K562 (cell line): ENCODE results near the gene COASY. TPM values are rescaled to one million over a fixed set of nuclear protein-coding genes. Genes with fewer than 3 reads are reported as not detected.

Experiments used
- ATAC-seq: fragments of 200-7000 bp; cut with Tn5 transposase; 3 replicates; pipeline ENCODE4 v1.9.1; 2020; ENCODE audit warnings: moderate library complexity
- BruUV-seq: library from RNA; stranded (reverse); fragments of 400-500 nt; replicated peaks from 2 replicates; lab custom pipeline; 2021; lab: Mats Ljungman, UMichigan
- CTCF ChIA-PET: fragments of 300-600 bp; formaldehyde crosslinking; extraction: SDS; loops from one replicate; lab custom pipeline; 2021; ENCODE audit warnings: low intra/inter-chr PET ratio; lab: Yijun Ruan, JAX
- POLR2A ChIA-PET: fragments of 300-600, 350-650 bp; sonication (Branson Sonifier 250); formaldehyde crosslinking; extraction: SDS; loops from one replicate; lab custom pipeline; 2021; ENCODE audit warnings: antibody characterized with exemption, inconsistent platforms; lab: Yijun Ruan, JAX
- DNase-seq, 4 experiments: peaks; one replicate each; pipeline versions ENCODE4 v3.0.0 to v3.0.0-alpha.2; 2011 to 2018; ENCODE audit warnings: low spot score in 3 of 4, mixed read lengths in 3 of 4; ENCODE audit errors: extremely low read depth in 1 of 4
- FAIRE-seq: peaks from 2 replicates; lab custom pipeline; 2011; peaks lifted over from hg19 to GRCh38; lab: Jason Lieb, UNC
- H2AFZ ChIP-seq: 2 replicates; pipeline ENCODE4 v1.6.0; 2011; ENCODE audit warnings: low read depth, low read length, control low read depth, inconsistent platforms
- H3K27ac ChIP-seq: fragments of 200-600 bp; 3 replicates; pipeline ENCODE4 v1.8.0; 2011; ENCODE audit warnings: low read depth, mild to moderate bottlenecking, control low read depth, inconsistent platforms, low read length, moderate library complexity, mixed read lengths; ENCODE audit errors: extremely low read depth
- H3K27me3 ChIP-seq, 2 experiments: fragments of 300-600 bp in 1 of 2; 2 replicates in 1 of 2; 3 replicates in 1 of 2; pipeline versions ENCODE4 v1.6.0 to v1.8.0; 2011; ENCODE audit warnings: inconsistent platforms in 2 of 2, low read length in 2 of 2, mild to moderate bottlenecking in 1 of 2, mixed read lengths in 1 of 2, moderate library complexity in 1 of 2; ENCODE audit not compliant: control insufficient read depth in 2 of 2, insufficient read depth in 2 of 2
- H3K36me3 ChIP-seq: fragments of 300-600 bp; 3 replicates; pipeline ENCODE4 v1.8.0; 2011; ENCODE audit warnings: mild to moderate bottlenecking, low read length, inconsistent platforms; ENCODE audit not compliant: control insufficient read depth, insufficient read depth
- H3K4me1 ChIP-seq, 2 experiments: fragments of 200-600 bp in 1 of 2; replicated peaks in 1 of 2; 2 replicates in 1 of 2; 3 replicates in 1 of 2; pipeline versions ENCODE4 v1.5.1 to v1.8.0; 2011; ENCODE audit warnings: inconsistent platforms in 2 of 2, low read length in 2 of 2, mild to moderate bottlenecking in 1 of 2, mixed read lengths in 1 of 2, moderate library complexity in 1 of 2; ENCODE audit not compliant: control insufficient read depth in 2 of 2, insufficient read depth in 2 of 2
- H3K4me2 ChIP-seq: 2 replicates; pipeline ENCODE4 v1.6.1; 2011; ENCODE audit warnings: low read length, control low read depth, inconsistent platforms, mixed read lengths; ENCODE audit not compliant: insufficient read depth
- H3K4me3 ChIP-seq: fragments of 200-600 bp; sonication (generic), shearing (Covaris generic); 2 replicates; pipeline ENCODE4 v1.5.1; 2016; ENCODE audit warnings: control low read depth, inconsistent platforms
- H3K79me2 ChIP-seq: fragments of 200-600 bp; 3 replicates; pipeline ENCODE4 v1.8.0; 2011; ENCODE audit warnings: low read length, inconsistent platforms; ENCODE audit not compliant: control insufficient read depth, insufficient read depth
- H3K9ac ChIP-seq, 2 experiments: 2 replicates each; pipeline versions ENCODE4 v1.6.0 to v1.6.1; 2011; ENCODE audit warnings: low read depth in 2 of 2, low read length in 2 of 2, control low read depth in 1 of 2, inconsistent platforms in 1 of 2, mild to moderate bottlenecking in 1 of 2, mixed read lengths in 1 of 2; ENCODE audit not compliant: insufficient read depth in 1 of 2
- H3K9me1 ChIP-seq: one replicate; pipeline ENCODE4 v1.6.0; 2011; ENCODE audit warnings: inconsistent platforms, mild to moderate bottlenecking, low read length, moderate library complexity; ENCODE audit not compliant: control insufficient read depth, insufficient read depth
- H3K9me3 ChIP-seq: replicated peaks from 2 replicates; pipeline ENCODE4 v1.5.1; 2011; ENCODE audit warnings: low read depth, low read length, inconsistent platforms; ENCODE audit not compliant: control insufficient read depth, insufficient read depth
- H4K20me1 ChIP-seq: replicated peaks from 2 replicates; pipeline ENCODE4 v1.6.1; 2011; ENCODE audit warnings: low read length, inconsistent platforms, mixed read lengths; ENCODE audit not compliant: control insufficient read depth, insufficient read depth
- CCAR2 ChIP-seq: fragments of 200-400 bp; formaldehyde crosslinking; IDR thresholded peaks from 2 replicates; pipeline ENCODE4 v1.6.1; 2017; ENCODE audit warnings: mild to moderate bottlenecking, low read depth, low read length
- CHCHD3 ChIP-seq: fragments of 250-450 bp; sonication (Bioruptor Pico); IDR thresholded peaks from 2 replicates; pipeline ENCODE4 v2.1.2; 2022; ENCODE audit warnings: mild to moderate bottlenecking
- ELF2 ChIP-seq: fragments of 250-450 bp; sonication (Bioruptor Pico); IDR thresholded peaks from 2 replicates; pipeline ENCODE4 v1.5.0; 2021; ENCODE audit warnings: mild to moderate bottlenecking
- HNRNPL ChIP-seq: fragments of 200-400 bp; formaldehyde crosslinking; IDR thresholded peaks from 2 replicates; pipeline ENCODE4 v1.6.1; 2017; ENCODE audit warnings: low read depth, mild to moderate bottlenecking, low read length
- KDM1A ChIP-seq, 2 experiments: fragments of 450-650 bp; IDR thresholded peaks; 2 replicates each; pipeline ENCODE4 v1.6.1; 2016; ENCODE audit warnings: mild to moderate bottlenecking in 2 of 2
- NFATC3 ChIP-seq: fragments of 450-650 bp; IDR thresholded peaks from 2 replicates; pipeline ENCODE4 v1.6.1; 2017; ENCODE audit warnings: mild to moderate bottlenecking
- NONO ChIP-seq, 2 experiments: fragments of 200-400 bp in 1 of 2; fragments of 450-650 bp in 1 of 2; formaldehyde crosslinking in 1 of 2; IDR thresholded peaks; 2 replicates each; pipeline ENCODE4 v1.6.1; 2017; ENCODE audit warnings: low read depth in 2 of 2, mild to moderate bottlenecking in 2 of 2, moderate library complexity in 2 of 2, low read length in 1 of 2
- PHB ChIP-seq: fragments of 250-450 bp; sonication (Bioruptor Pico); IDR thresholded peaks from 2 replicates; pipeline ENCODE4 v1.5.0; 2021
- POU5F1 ChIP-seq: fragments of 150-350 bp; IDR thresholded peaks from 2 replicates; pipeline ENCODE4 v1.6.1; 2014; ENCODE audit warnings: borderline replicate concordance, low read length, low read depth, mild to moderate bottlenecking; ENCODE audit not compliant: partially characterized antibody
- RBFOX2 ChIP-seq: fragments of 200-400 bp; formaldehyde crosslinking; IDR thresholded peaks from 2 replicates; pipeline ENCODE4 v1.6.1; 2017; ENCODE audit warnings: low read depth, mild to moderate bottlenecking, low read length, moderate library complexity
- RCOR1 ChIP-seq, 2 experiments: IDR thresholded peaks; 2 replicates each; pipeline ENCODE4 v1.6.1; 2012; ENCODE audit warnings: low read depth in 2 of 2, low read length in 2 of 2, borderline replicate concordance in 1 of 2, improper control_type of control experiment in 1 of 2
- TOE1 ChIP-seq, 2 experiments: fragments of 450-650 bp in 1 of 2; sonication (generic) in 1 of 2; formaldehyde crosslinking in 1 of 2; IDR thresholded peaks; 2 replicates each; pipeline versions ENCODE4 v1.7.1 to v1.8.0; 2016 to 2022; ENCODE audit warnings: borderline replicate concordance in 2 of 2, mild to moderate bottlenecking in 2 of 2, antibody characterized with exemption in 1 of 2, inconsistent platforms in 1 of 2, low read depth in 1 of 2, missing genetic modification reagents in 1 of 2, moderate library complexity in 1 of 2
- ZBTB1 ChIP-seq: sonication (generic); formaldehyde crosslinking; IDR thresholded peaks from 2 replicates; pipeline ENCODE4 v1.8.1; 2023; ENCODE audit warnings: missing genetic modification reagents, low read depth, mild to moderate bottlenecking, borderline replicate concordance
- WGBS: fragments of 100-300 bp; shearing (Covaris generic); methylation state at CpG from one replicate; pipeline ENCODE4 v1.1.6; 2016; ENCODE audit warnings: low coverage, mixed read lengths; ENCODE audit not compliant: insufficient coverage; ENCODE audit errors: missing lambda C conversion rate; 5-methylcytosine and 5-hydroxymethylcytosine counted together
- in situ Hi-C: fragments of 300-500 bp; cut with MboI; formaldehyde crosslinking; loops from 4 replicates; pipeline ENCODE4 v1.15.0; 2018; ENCODE audit warnings: inconsistent platforms, mixed read lengths
- intact Hi-C: fragments of 100-400 bp; cut with micrococcal nuclease; formaldehyde crosslinking; loops from 2 replicates; pipeline ENCODE4 v1.14.2; 2022
- polyA plus RNA-seq, 8 experiments: library from polyadenylated mRNA; depleted of rRNA in 4 of 8; stranded (reverse) in 5 of 8; unstranded in 3 of 8; fragments of >200 nt; fragmentation: Nextera tagmentation in 2 of 8; fragmentation: Illumina TruSeq in 1 of 8; extraction: Ambion mirVana in 2 of 8; extraction: Trizol in 1 of 8; gene quantifications; 2 replicates each; pipeline versions ENCODE4 v1.2.1 to v1.2.3, GENCODE V29; 2011 to 2014; ENCODE audit warnings: inconsistent platforms in 1 of 8, missing spikeins in 1 of 8
- total RNA-seq, 7 experiments: library from RNA; depleted of rRNA in 6 of 7; stranded (reverse); fragments of >200 nt in 6 of 7; fragmentation: Illumina TruSeq in 2 of 7; extraction: Trizol in 2 of 7; gene quantifications; 2 replicates each; pipeline versions ENCODE4 v1.2.1 to v1.2.3, GENCODE V29; 2011 to 2021; ENCODE audit warnings: low replicate concordance in 1 of 7
- TF ChIP-seq, protein P1 (sequence below): fragments of 250-450 bp; sonication (Bioruptor Pico); IDR thresholded peaks from 2 replicates; pipeline ENCODE4 v1.4.0; 2020; ENCODE audit warnings: mild to moderate bottlenecking
- TF ChIP-seq, protein P2 (sequence below): fragments of 250-450 bp; sonication (Bioruptor Pico); IDR thresholded peaks from 2 replicates; pipeline ENCODE4 v1.8.0; 2022; ENCODE audit warnings: moderate library complexity, mild to moderate bottlenecking, inconsistent platforms
- TF ChIP-seq, protein P3 (sequence below): fragments of 450-650 bp; IDR thresholded peaks from 2 replicates; pipeline ENCODE4 v1.6.1; 2017; ENCODE audit warnings: mild to moderate bottlenecking, moderate library complexity

COASY gene
- total and polyA plus RNA-seq, 9 of the 15 experiments (the other 6 are each of a cell fraction or from before 2014, with no cell fraction given) = 25.4 to 175 (median 62.3) TPM

DNA sequence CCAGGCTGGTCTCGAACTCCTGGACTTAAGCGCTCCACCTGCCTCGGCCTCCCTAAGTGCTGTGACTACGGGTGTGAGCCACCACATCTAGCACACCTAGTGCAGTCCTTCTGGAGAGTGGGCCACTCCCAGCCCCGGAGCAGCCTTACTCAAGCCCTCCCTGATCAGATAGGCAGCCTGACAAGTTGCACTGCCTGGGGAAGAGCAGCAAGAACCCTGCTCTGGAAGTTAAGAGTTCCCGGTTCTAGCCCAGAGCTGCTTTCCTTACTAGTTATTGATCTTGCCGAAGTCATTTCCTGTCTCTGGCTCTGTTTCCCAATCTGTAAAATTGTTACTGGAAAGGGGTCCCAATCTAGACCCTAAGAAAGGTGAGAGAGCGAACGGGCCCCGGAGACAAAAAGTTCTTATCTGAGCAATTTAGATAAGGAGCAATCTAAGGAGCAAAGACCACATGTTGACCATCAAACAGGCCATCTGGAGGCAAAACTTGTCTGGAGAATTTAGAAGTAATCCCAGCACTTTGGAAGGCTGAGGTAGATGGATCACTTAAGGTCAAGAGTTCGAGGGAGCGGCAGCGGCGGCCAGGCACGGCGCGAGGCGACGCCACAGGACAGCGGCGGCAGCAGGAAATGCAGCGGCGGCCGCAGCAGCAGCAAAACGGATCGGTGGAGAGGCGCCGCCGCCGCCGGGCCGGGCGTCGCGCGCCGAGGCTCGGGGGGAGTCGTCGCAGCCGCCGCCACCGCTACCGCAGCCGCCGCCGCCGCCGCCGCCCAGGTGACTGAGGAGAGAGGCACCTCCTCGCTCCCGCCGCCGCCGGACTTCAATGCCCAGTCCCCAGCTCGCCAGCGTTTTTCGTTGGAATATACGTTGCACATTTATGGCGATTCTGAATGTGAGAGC is 30.2 kb upstream of the COASY start:
- Histone ChIP-seq H3K9me3 (no peaks in the 10 kb centered on the region), H3K27ac (peak overlapping the region; percentile 83; the same call in 2 of the 3 replicates), H3K4me2 (peak overlapping the region; percentile 81), H3K79me2 (peaks cover 10% of the 10 kb centered on the region), H3K9ac (peak overlapping the region; percentile 68 to 90), H3K4me3 (peak overlapping the region; percentile 48), H3K4me1 (peaks cover 39 to 74% of the 10 kb centered on the region in 2 experiments), H3K9me1 (no peaks in the 10 kb centered on the region), H2AFZ (peak overlapping the region; percentile 92), H4K20me1 (no peaks in the 10 kb centered on the region), H3K27me3 (no peaks in the 10 kb centered on the region), H3K36me3 (no peaks in the 10 kb centered on the region)
- BruUV-seq = no TSS peak
- in situ Hi-C loops = no loop called here
- intact Hi-C loops = no loop called here
- FAIRE-seq (peak; percentile 83), ATAC-seq (peak; percentile 62), DNase-seq (peak; percentile 56 to 88 (median 62))
- ChIA-PET POLR2A (interaction anchor here (0.8 to 2.2 kb wide), 3 partner anchors 12 to 46 kb away, joined by 3 to 9 read pairs (median 3); partner anchors contain the start of gene PSMC3IP), CTCF (interaction anchor here (0.8 kb wide), 1 partner anchor 15 kb away, joined by 3 read pairs; no protein-coding TSS in a partner anchor)
- 5% methylated on average over 47 of the region's 60 CpGs for WGBS
- TF ChIP-seq NFATC3 = no peak
- no peak for TF ChIP-seq ELF2 (CRISPR knock-in tag)
- 0 out of 4 replicates have a peak, but pooled peaks of 1 of the 2 experiments have one; percentile 11 for TF ChIP-seq NONO (IDR thresholded peaks at IDR 0.05; ENCODE audit: low read depth in 2 of 2, low read length in 1 of 2)
- TF ChIP-seq RBFOX2 = peak; percentile 74
- no peak for TF ChIP-seq CCAR2
- TF ChIP-seq, protein P1, sequence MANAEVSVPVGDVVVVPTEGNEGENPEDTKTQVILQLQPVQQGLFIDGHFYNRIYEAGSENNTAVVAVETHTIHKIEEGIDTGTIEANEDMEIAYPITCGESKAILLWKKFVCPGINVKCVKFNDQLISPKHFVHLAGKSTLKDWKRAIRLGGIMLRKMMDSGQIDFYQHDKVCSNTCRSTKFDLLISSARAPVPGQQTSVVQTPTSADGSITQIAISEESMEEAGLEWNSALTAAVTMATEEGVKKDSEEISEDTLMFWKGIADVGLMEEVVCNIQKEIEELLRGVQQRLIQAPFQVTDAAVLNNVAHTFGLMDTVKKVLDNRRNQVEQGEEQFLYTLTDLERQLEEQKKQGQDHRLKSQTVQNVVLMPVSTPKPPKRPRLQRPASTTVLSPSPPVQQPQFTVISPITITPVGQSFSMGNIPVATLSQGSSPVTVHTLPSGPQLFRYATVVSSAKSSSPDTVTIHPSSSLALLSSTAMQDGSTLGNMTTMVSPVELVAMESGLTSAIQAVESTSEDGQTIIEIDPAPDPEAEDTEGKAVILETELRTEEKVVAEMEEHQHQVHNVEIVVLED (CRISPR knock-in tag) = 0 out of 2 replicates have a peak, but pooled peaks have one; percentile 8
- peak; percentile 70 to 77 for TF ChIP-seq KDM1A (IDR thresholded peaks at IDR 0.05)
- TF ChIP-seq, protein P2, sequence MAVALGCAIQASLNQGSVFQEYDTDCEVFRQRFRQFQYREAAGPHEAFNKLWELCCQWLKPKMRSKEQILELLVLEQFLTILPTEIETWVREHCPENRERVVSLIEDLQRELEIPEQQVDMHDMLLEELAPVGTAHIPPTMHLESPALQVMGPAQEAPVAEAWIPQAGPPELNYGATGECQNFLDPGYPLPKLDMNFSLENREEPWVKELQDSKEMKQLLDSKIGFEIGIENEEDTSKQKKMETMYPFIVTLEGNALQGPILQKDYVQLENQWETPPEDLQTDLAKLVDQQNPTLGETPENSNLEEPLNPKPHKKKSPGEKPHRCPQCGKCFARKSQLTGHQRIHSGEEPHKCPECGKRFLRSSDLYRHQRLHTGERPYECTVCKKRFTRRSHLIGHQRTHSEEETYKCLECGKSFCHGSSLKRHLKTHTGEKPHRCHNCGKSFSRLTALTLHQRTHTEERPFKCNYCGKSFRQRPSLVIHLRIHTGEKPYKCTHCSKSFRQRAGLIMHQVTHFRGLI (CRISPR knock-in tag) = no peak
- TF ChIP-seq RCOR1 (IDR thresholded peaks at IDR 0.05; ENCODE audit: borderline replicate concordance in 1 of 2, low read depth in 2 of 2, low read length in 2 of 2) = peak in 1 of 2 experiments; percentile 53; a peak in 1 of 4 replicates
- no peak for TF ChIP-seq POU5F1
- no peak for TF ChIP-seq PHB
- TF ChIP-seq ZBTB1 (CRISPR knock-in tag) = no peak
- no peak for TF ChIP-seq TOE1 (IDR thresholded peaks at IDR 0.05; ENCODE audit: borderline replicate concordance)
- no peak for TF ChIP-seq TOE1 (CRISPR knock-in tag; IDR thresholded peaks at IDR 0.05; ENCODE audit: borderline replicate concordance, low read depth)
- TF ChIP-seq, protein P3, sequence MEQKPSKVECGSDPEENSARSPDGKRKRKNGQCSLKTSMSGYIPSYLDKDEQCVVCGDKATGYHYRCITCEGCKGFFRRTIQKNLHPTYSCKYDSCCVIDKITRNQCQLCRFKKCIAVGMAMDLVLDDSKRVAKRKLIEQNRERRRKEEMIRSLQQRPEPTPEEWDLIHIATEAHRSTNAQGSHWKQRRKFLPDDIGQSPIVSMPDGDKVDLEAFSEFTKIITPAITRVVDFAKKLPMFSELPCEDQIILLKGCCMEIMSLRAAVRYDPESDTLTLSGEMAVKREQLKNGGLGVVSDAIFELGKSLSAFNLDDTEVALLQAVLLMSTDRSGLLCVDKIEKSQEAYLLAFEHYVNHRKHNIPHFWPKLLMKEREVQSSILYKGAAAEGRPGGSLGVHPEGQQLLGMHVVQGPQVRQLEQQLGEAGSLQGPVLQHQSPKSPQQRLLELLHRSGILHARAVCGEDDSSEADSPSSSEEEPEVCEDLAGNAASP = no peak
- TF ChIP-seq CHCHD3 = no peak
- TF ChIP-seq HNRNPL = no peak
